Measurements from ENCODE around the gene SAMMSON. TPM values are rescaled to one million over a fixed set of nuclear protein-coding genes. Genes with fewer than 3 reads are reported as not detected.
A peak's percentile ranks its signal among the peaks of the same experiment; 100 is the strongest.

Gene SAMMSON
- polyA plus RNA-seq, 1 of the 3 experiments (the other 2 are of a cell fraction) = not detected

- H3K4me3 ChIP-seq (ENCODE audit: low read depth in 2 of 2, low read length in 1 of 2) = no peak overlapping the region
- no peak overlapping the region for H2AFZ ChIP-seq (ENCODE audit: low read depth)
- CTCF ChIA-PET = interaction anchor here (0.9 to 2.2 kb wide), 8 partner anchors 9 to 278 kb away, joined by 3 to 14 read pairs (median 3); no protein-coding TSS in a partner anchor
- DNase-seq = no peak
- H3K9ac ChIP-seq = no peak overlapping the region
- H3K9me2 ChIP-seq = no peaks in the 10 kb centered on the region
- H3K79me2 ChIP-seq (ENCODE audit: insufficient read depth) = no peaks in the 10 kb centered on the region
- H3F3A ChIP-seq (replicated peaks; ENCODE audit: insufficient read depth) = no peaks in the 10 kb centered on the region
- POLR2A ChIA-PET = no interaction called here
- H3K9me3 ChIP-seq = no peaks in the 10 kb centered on the region
- TF ChIP-seq YY1 (IDR thresholded peaks at IDR 0.05; ENCODE audit: low read depth) (no peak), FOSL2 (IDR thresholded peaks at IDR 0.05; ENCODE audit: borderline replicate concordance, low read depth) (no peak), FOXM1 (IDR thresholded peaks at IDR 0.05; ENCODE audit: low read depth) (no peak), MEF2A (IDR thresholded peaks at IDR 0.05; ENCODE audit: borderline replicate concordance, low read depth) (no peak), EP300 (IDR thresholded peaks at IDR 0.05; ENCODE audit: borderline replicate concordance in 1 of 2, low read depth in 1 of 2, low read length in 1 of 2) (no peak), CHD2 (IDR thresholded peaks at IDR 0.05; ENCODE audit: low read length, partially characterized antibody) (no peak), SIN3A (IDR thresholded peaks at IDR 0.05; ENCODE audit: borderline replicate concordance, low read depth, low read length) (no peak), POLR2AphosphoS5 (IDR thresholded peaks at IDR 0.05; ENCODE audit: low read depth, low read length) (no peak)
- TF ChIP-seq, protein P1, sequence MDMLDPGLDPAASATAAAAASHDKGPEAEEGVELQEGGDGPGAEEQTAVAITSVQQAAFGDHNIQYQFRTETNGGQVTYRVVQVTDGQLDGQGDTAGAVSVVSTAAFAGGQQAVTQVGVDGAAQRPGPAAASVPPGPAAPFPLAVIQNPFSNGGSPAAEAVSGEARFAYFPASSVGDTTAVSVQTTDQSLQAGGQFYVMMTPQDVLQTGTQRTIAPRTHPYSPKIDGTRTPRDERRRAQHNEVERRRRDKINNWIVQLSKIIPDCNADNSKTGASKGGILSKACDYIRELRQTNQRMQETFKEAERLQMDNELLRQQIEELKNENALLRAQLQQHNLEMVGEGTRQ (IDR thresholded peaks at IDR 0.05; ENCODE audit: borderline replicate concordance, low read depth, low read length) = no peak
- H3K27me3 ChIP-seq (ENCODE audit: insufficient read depth) = no peaks in the 10 kb centered on the region
- H4K20me1 ChIP-seq (ENCODE audit: insufficient read depth) = no peaks in the 10 kb centered on the region
- H3K36me3 ChIP-seq (replicated peaks in 1 of 2; ENCODE audit: control insufficient read depth in 1 of 2, insufficient read depth in 2 of 2, low read length in 1 of 2) = no peaks in the 10 kb centered on the region
- peaks cover 0 to 4% of the 10 kb centered on the region in 2 experiments; a peak in 2 of 4 replicates for H3K4me1 ChIP-seq (ENCODE audit: control insufficient read depth in 1 of 2, insufficient read depth in 2 of 2, low read depth in 1 of 2, low read length in 1 of 2)
- H3K4me2 ChIP-seq = no peak overlapping the region
- no peak overlapping the region for H3K27ac ChIP-seq (ENCODE audit: low read depth in 2 of 2, low read length in 1 of 2)
- 26% methylated on average over 2 of the region's 2 CpGs for WGBS (ENCODE audit: low lambda C conversion rate)
Measured at GRCh38 chr3:70086336-70086735, 86.8 kb downstream of the SAMMSON start.

- POLR2A ChIA-PET = no interaction called here
- no peak overlapping the region for H3K4me2 ChIP-seq
Measured at GRCh38 chr3:70090322-70090913, 90.9 kb downstream of the SAMMSON start.

More at GRCh38 chr3:70090322-70090913, 90.9 kb downstream of the SAMMSON start:
- Histone ChIP-seq H3K36me3 (replicated peaks in 1 of 2; ENCODE audit: control insufficient read depth in 1 of 2, insufficient read depth in 2 of 2, low read length in 1 of 2) (no peaks in the 10 kb centered on the region), H3K9me3 (no peaks in the 10 kb centered on the region), H3K79me2 (ENCODE audit: insufficient read depth) (no peaks in the 10 kb centered on the region), H3K9me2 (no peaks in the 10 kb centered on the region), H3K27ac (ENCODE audit: low read depth in 2 of 2, low read length in 1 of 2) (no peak overlapping the region), H3K4me3 (ENCODE audit: low read depth in 2 of 2, low read length in 1 of 2) (peak overlapping the region in 1 of 2 experiments; percentile 40; a peak in 1 of 4 replicates), H4K20me1 (ENCODE audit: insufficient read depth) (no peaks in the 10 kb centered on the region), H3K4me1 (ENCODE audit: control insufficient read depth in 1 of 2, insufficient read depth in 2 of 2, low read depth in 1 of 2, low read length in 1 of 2) (peaks cover 0 to 4% of the 10 kb centered on the region in 2 experiments; a peak in 2 of 4 replicates), H2AFZ (ENCODE audit: low read depth) (peak overlapping the region; percentile 66; the same call in 1 of the 2 replicates), H3F3A (replicated peaks; ENCODE audit: insufficient read depth) (no peaks in the 10 kb centered on the region), H3K9ac (no peak overlapping the region), H3K27me3 (ENCODE audit: insufficient read depth) (no peaks in the 10 kb centered on the region)
- peak; percentile 39 for DNase-seq
- CTCF ChIA-PET = interaction anchor here (0.6 to 8.6 kb wide), 47 partner anchors 9 to 1570 kb away, joined by 3 to 114 read pairs (median 4); no protein-coding TSS in a partner anchor
- TF ChIP-seq SMC3 (IDR thresholded peaks at IDR 0.05; ENCODE audit: low read depth, low read length) (peak; percentile 38; the same call in 1 of the 2 replicates), TEAD4 (IDR thresholded peaks at IDR 0.05; ENCODE audit: borderline replicate concordance, insufficient read depth) (no peak), RAD21 (IDR thresholded peaks at IDR 0.05; ENCODE audit: low read length) (peak; percentile 83), POLR2AphosphoS5 (IDR thresholded peaks at IDR 0.05; ENCODE audit: low read depth, low read length) (no peak), RFX5 (IDR thresholded peaks at IDR 0.05; ENCODE audit: low read length) (no peak)
- TF ChIP-seq, protein P2, sequence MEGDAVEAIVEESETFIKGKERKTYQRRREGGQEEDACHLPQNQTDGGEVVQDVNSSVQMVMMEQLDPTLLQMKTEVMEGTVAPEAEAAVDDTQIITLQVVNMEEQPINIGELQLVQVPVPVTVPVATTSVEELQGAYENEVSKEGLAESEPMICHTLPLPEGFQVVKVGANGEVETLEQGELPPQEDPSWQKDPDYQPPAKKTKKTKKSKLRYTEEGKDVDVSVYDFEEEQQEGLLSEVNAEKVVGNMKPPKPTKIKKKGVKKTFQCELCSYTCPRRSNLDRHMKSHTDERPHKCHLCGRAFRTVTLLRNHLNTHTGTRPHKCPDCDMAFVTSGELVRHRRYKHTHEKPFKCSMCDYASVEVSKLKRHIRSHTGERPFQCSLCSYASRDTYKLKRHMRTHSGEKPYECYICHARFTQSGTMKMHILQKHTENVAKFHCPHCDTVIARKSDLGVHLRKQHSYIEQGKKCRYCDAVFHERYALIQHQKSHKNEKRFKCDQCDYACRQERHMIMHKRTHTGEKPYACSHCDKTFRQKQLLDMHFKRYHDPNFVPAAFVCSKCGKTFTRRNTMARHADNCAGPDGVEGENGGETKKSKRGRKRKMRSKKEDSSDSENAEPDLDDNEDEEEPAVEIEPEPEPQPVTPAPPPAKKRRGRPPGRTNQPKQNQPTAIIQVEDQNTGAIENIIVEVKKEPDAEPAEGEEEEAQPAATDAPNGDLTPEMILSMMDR (IDR thresholded peaks at IDR 0.05) = peak; percentile 77
- 2% methylated on average over 3 of the region's 3 CpGs for WGBS (ENCODE audit: low lambda C conversion rate)

Measured in SK-N-SH (cell line).